Transverse colon (tissue), 4 donors: ENCODE results near the gene KANSL3. TPM values are rescaled to one million over a fixed set of nuclear protein-coding genes. Genes with fewer than 3 reads are reported as not detected.

Experiments used
- DNase-seq: peaks from one replicate; pipeline ENCODE4 v3.0.0-alpha.2; 2019
- H3K27ac ChIP-seq, 4 donors: fragments of 200-600 bp; sonication (generic); 2 replicates each; pipeline ENCODE4 v1.5.1; 2016 to 2018; ENCODE audit warnings: inconsistent platforms in 4 of 4
- H3K27me3 ChIP-seq: fragments of 200-600 bp; sonication (generic); 2 replicates; pipeline ENCODE4 v1.5.1; 2017; ENCODE audit warnings: inconsistent platforms
- H3K36me3 ChIP-seq, 4 donors: fragments of 200-600 bp; sonication (generic); 2 replicates each; pipeline ENCODE4 v1.5.1; 2017 to 2019; ENCODE audit warnings: inconsistent platforms in 4 of 4
- H3K4me1 ChIP-seq, 4 donors: fragments of 200-600 bp; sonication (generic); 2 replicates each; pipeline ENCODE4 v1.5.1; 2017 to 2020; ENCODE audit warnings: inconsistent platforms in 4 of 4
- H3K4me3 ChIP-seq, 4 donors: fragments of 200-600 bp; sonication (generic); 1 replicate in 1 of 4; 2 replicates in 3 of 4; pipeline versions ENCODE4 v1.5.1 to v1.6.1; 2017 to 2019; ENCODE audit warnings: inconsistent platforms in 4 of 4
- H3K9me3 ChIP-seq, 2 donors: fragments of 200-600 bp; sonication (generic); 2 replicates each; pipeline ENCODE4 v1.5.1; 2017 to 2019; ENCODE audit warnings: inconsistent platforms in 2 of 2
- EP300 ChIP-seq: sonication (generic); formaldehyde crosslinking; IDR thresholded peaks from one replicate; pipeline ENCODE4 v1.6.1; 2017; ENCODE audit warnings: antibody characterized with exemption, low read depth
- POLR2A ChIP-seq: fragments of 450-650 bp; IDR thresholded peaks from one replicate; pipeline ENCODE4 v1.6.1; 2016; ENCODE audit warnings: antibody characterized with exemption, mild to moderate bottlenecking, moderate library complexity
- POLR2AphosphoS5 ChIP-seq, 3 donors: sonication (generic); formaldehyde crosslinking; IDR thresholded peaks; one replicate each; pipeline ENCODE4 v1.6.1; 2016; ENCODE audit warnings: antibody characterized with exemption in 3 of 3
- WGBS, 2 donors: methylation state at CpG; one replicate each; pipeline ENCODE4 v1.1.5; 2018; ENCODE audit warnings: low coverage in 1 of 2; 5-methylcytosine and 5-hydroxymethylcytosine counted together
- in situ Hi-C, 4 donors: fragments of 200-750 bp; cut with MboI; loops; one replicate each; pipeline versions ENCODE4 v1.15.0 to v1.15.1; 2017; ENCODE audit warnings: low sequenced_read_pairs in 3 of 4, low pct_ligation_motif_present in 1 of 4, low pct_unique_long_range_greater_than_20kb in 1 of 4
- intact Hi-C: fragments of 100-400 bp; cut with DNase I; formaldehyde crosslinking; loops from one replicate; pipeline ENCODE4 v1.15.1; 2023; ENCODE audit warnings: low total_unique reads
- total RNA-seq, 4 donors: library from RNA; depleted of rRNA; stranded (reverse); fragments of >200 nt; gene quantifications; one replicate each; pipeline ENCODE4 v1.1.0, GENCODE V29; 2016
- TF ChIP-seq, protein P1 (sequence below), 5 experiments: fragments of 200-600 bp in 3 of 5; fragments of 450-650 bp in 2 of 5; sonication (generic) in 3 of 5; IDR thresholded peaks; 1 replicate in 2 of 5; 2 replicates in 3 of 5; pipeline ENCODE4 v1.5.1; 2016 to 2017; ENCODE audit warnings: antibody characterized with exemption in 5 of 5, inconsistent platforms in 3 of 5, mild to moderate bottlenecking in 2 of 5, moderate library complexity in 1 of 5

Gene KANSL3
- total RNA-seq, 4 donors from 2014 or later, result 45.6 to 59.9 (median 53.4) TPM

- Histone ChIP-seq H3K4me1 (no peaks in the 10 kb centered on the region), H3K4me3 (no peak overlapping the region), H3K27me3 (no peaks in the 10 kb centered on the region), H3K9me3 (no peaks in the 10 kb centered on the region), H3K36me3 (no peaks in the 10 kb centered on the region), H3K27ac (no peak overlapping the region)
- WGBS, 2 donors, result 80% methylated on average over 4 of the region's 4 CpGs; no CpG with 5 or more reads in 1 of the 2 donors
- TF ChIP-seq POLR2AphosphoS5 (IDR thresholded peaks at IDR 0.05), result no peak
- TF ChIP-seq, protein P1, sequence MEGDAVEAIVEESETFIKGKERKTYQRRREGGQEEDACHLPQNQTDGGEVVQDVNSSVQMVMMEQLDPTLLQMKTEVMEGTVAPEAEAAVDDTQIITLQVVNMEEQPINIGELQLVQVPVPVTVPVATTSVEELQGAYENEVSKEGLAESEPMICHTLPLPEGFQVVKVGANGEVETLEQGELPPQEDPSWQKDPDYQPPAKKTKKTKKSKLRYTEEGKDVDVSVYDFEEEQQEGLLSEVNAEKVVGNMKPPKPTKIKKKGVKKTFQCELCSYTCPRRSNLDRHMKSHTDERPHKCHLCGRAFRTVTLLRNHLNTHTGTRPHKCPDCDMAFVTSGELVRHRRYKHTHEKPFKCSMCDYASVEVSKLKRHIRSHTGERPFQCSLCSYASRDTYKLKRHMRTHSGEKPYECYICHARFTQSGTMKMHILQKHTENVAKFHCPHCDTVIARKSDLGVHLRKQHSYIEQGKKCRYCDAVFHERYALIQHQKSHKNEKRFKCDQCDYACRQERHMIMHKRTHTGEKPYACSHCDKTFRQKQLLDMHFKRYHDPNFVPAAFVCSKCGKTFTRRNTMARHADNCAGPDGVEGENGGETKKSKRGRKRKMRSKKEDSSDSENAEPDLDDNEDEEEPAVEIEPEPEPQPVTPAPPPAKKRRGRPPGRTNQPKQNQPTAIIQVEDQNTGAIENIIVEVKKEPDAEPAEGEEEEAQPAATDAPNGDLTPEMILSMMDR (IDR thresholded peaks at IDR 0.05), result no peak
- TF ChIP-seq POLR2A, result no peak
- TF ChIP-seq EP300, result no peak
- DNase-seq, result no peak
- in situ Hi-C loops, result no loop called here
- intact Hi-C loops, result no loop called here
These were observed 57.3 kb downstream of the KANSL3 start for GRCh38 chr2:96580771-96581170.

DNA sequence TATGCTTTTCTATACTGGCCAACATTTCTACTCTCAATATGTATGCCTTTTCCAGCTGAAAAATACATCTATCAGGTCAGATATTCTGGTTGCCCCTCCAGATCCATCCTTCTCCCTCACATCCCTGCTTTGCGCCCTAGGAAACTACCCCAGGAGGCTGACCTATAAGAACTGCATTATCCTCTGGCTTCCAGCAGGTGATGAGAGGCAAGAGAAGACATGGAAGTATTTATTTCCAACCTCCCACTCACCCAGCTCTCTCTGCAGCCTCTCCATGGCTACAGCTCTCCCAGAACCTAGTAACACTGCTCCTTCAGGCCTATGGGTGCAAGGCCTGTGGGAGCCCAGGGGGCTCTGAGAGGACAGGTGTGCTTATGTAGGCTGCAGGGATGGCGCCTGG lies 58.7 kb downstream of the KANSL3 start:
- TF ChIP-seq POLR2AphosphoS5 (IDR thresholded peaks at IDR 0.05) (no peak), EP300 (no peak), POLR2A (no peak)
- TF ChIP-seq, protein P1 (IDR thresholded peaks at IDR 0.05), result no peak
- DNase-seq, result no peak
- WGBS, 2 donors, result 98 to 100% methylated on average over 1 to 2 of the region's 2 CpGs
- Histone ChIP-seq H3K36me3 (no peaks in the 10 kb centered on the region), H3K27ac (no peak overlapping the region), H3K9me3 (no peaks in the 10 kb centered on the region), H3K4me1 (no peaks in the 10 kb centered on the region), H3K27me3 (no peaks in the 10 kb centered on the region), H3K4me3 (no peak overlapping the region)
- intact Hi-C loops, result no loop called here
- in situ Hi-C loops, result no loop called here

- H3K4me1 ChIP-seq, result no peaks in the 10 kb centered on the region
- H3K4me3 ChIP-seq, result no peak overlapping the region
- no peak for DNase-seq
- WGBS, 2 donors, result 82% methylated on average over 3 of the region's 3 CpGs; no CpG with 5 or more reads in 1 of the 2 donors
- no peaks in the 10 kb centered on the region for H3K36me3 ChIP-seq
- in situ Hi-C loops (no loop called here), intact Hi-C loops (no loop called here)
- no peaks in the 10 kb centered on the region for H3K27me3 ChIP-seq
- TF ChIP-seq EP300 (no peak), POLR2AphosphoS5 (IDR thresholded peaks at IDR 0.05) (no peak), POLR2A (no peak)
- TF ChIP-seq, protein P1 (IDR thresholded peaks at IDR 0.05), result no peak
- no peak overlapping the region for H3K27ac ChIP-seq
- no peaks in the 10 kb centered on the region for H3K9me3 ChIP-seq
These were observed 59.4 kb downstream of the KANSL3 start for GRCh38 chr2:96578731-96579130.

- DNase-seq, result no peak
- Histone ChIP-seq H3K27me3 (no peaks in the 10 kb centered on the region), H3K36me3 (no peaks in the 10 kb centered on the region), H3K9me3 (no peaks in the 10 kb centered on the region), H3K4me3 (no peak overlapping the region), H3K4me1 (no peaks in the 10 kb centered on the region), H3K27ac (no peak overlapping the region)
- WGBS, 2 donors, result 86 to 90% methylated on average over 2 to 5 of the region's 5 CpGs
- in situ Hi-C loops, result no loop called here
- TF ChIP-seq, protein P1 (IDR thresholded peaks at IDR 0.05), result no peak
- intact Hi-C loops, result no loop called here
These were observed 60.6 kb downstream of the KANSL3 start for GRCh38 chr2:96577501-96577900.
